ENCODE measurements around the gene SOSTDC1. TPM values are rescaled to one million over a fixed set of nuclear protein-coding genes. Genes with fewer than 3 reads are reported as not detected.
"Not testable (repeated sequence)": the region's sequence is repeated elsewhere in the genome, so short reads cannot be mapped to it uniquely, and the experiment has no call there.

Gene SOSTDC1
- total RNA-seq, 1 donor from 2014 or later: 1.4 TPM

DNA sequence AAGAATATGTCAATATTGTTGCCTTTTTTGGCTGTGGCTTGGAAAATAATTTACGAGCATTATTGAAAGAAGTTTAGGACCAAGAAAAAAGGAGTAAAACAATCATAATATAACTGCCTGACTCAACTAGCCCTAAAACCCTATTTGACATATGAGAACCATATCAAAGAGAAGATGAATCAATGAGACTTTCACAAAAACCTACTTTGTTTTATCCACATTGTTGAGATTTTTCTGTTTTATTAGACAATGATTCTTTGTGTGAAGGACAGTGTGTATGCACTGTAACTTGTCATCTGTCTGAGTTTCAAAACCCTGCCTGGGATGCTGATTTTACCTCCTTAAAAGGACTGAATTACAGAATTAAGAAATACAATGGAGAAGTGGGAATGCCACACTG, 19.0 kb downstream of the SOSTDC1 start:
- H3K36me3 Mint-ChIP-seq (ENCODE audit: low read depth): no peaks in the 10 kb centered on the region
- H3K27ac Mint-ChIP-seq (ENCODE audit: unreplicated experiment): no peak overlapping the region
- no peaks in the 10 kb centered on the region for H3K27me3 Mint-ChIP-seq (ENCODE audit: low read depth)
- no peak for DNase-seq (ENCODE audit: low read depth, low spot score)
- H3K4me1 Mint-ChIP-seq: peaks cover 7% of the 10 kb centered on the region
- H3K4me3 Mint-ChIP-seq: no peak overlapping the region
- TF ChIP-seq, protein P1, sequence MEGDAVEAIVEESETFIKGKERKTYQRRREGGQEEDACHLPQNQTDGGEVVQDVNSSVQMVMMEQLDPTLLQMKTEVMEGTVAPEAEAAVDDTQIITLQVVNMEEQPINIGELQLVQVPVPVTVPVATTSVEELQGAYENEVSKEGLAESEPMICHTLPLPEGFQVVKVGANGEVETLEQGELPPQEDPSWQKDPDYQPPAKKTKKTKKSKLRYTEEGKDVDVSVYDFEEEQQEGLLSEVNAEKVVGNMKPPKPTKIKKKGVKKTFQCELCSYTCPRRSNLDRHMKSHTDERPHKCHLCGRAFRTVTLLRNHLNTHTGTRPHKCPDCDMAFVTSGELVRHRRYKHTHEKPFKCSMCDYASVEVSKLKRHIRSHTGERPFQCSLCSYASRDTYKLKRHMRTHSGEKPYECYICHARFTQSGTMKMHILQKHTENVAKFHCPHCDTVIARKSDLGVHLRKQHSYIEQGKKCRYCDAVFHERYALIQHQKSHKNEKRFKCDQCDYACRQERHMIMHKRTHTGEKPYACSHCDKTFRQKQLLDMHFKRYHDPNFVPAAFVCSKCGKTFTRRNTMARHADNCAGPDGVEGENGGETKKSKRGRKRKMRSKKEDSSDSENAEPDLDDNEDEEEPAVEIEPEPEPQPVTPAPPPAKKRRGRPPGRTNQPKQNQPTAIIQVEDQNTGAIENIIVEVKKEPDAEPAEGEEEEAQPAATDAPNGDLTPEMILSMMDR (conservative IDR thresholded peaks at IDR 0.05): no peak
- H3K9me3 Mint-ChIP-seq: no peaks in the 10 kb centered on the region

DNA sequence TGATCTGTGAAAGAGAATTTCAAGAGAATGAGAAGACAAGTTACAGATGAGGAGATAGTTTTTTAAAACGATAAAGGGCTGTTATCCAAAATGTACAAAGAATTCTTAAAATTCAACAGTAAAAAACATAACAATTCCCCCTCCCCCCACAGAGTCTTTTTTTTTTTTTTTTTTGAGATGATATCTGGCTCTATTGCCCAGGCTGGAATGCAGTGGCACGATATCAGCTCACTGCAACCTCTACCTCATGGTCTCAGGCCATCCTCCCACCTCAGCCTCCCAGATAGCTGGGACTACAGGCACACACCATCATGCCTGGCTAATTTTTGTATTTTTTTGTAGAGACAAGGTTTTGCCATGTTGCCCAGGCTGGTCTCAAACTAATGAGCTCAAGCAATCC, 21.7 kb downstream of the SOSTDC1 start:
- not testable (repeated sequence) for H3K4me1 Mint-ChIP-seq; H3K4me3 Mint-ChIP-seq; H3K36me3 Mint-ChIP-seq (ENCODE audit: low read depth); H3K27me3 Mint-ChIP-seq (ENCODE audit: low read depth); H3K27ac Mint-ChIP-seq (ENCODE audit: unreplicated experiment); H3K9me3 Mint-ChIP-seq; DNase-seq (ENCODE audit: low read depth, low spot score)

DNA sequence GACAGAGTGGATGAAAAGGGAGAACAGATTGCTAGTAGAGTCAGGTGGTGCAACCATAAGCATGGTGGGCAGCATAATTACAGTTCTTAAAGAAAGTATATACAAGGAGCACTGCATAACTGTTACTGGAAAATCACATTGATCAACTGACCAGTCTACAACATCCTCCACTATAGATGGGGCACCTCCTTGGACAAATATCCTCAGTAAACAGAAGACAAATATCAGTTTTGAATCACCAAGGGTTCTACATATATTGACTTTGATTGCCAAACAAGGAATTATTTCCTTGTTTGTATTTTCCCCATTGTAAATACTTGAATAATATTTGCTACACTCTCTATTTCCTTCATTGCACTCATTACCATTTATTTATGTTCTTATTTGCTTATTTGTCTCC, 26.6 kb downstream of the SOSTDC1 start:
- Mint-ChIP-seq H3K9me3 (no peaks in the 10 kb centered on the region), H3K36me3 (ENCODE audit: low read depth) (no peaks in the 10 kb centered on the region), H3K27me3 (ENCODE audit: low read depth) (no peaks in the 10 kb centered on the region), H3K27ac (ENCODE audit: unreplicated experiment) (no peak overlapping the region), H3K4me3 (no peak overlapping the region), H3K4me1 (peaks cover 6% of the 10 kb centered on the region)
- DNase-seq (ENCODE audit: low read depth, low spot score): no peak
- TF ChIP-seq, protein P1 (conservative IDR thresholded peaks at IDR 0.05): no peak

DNA sequence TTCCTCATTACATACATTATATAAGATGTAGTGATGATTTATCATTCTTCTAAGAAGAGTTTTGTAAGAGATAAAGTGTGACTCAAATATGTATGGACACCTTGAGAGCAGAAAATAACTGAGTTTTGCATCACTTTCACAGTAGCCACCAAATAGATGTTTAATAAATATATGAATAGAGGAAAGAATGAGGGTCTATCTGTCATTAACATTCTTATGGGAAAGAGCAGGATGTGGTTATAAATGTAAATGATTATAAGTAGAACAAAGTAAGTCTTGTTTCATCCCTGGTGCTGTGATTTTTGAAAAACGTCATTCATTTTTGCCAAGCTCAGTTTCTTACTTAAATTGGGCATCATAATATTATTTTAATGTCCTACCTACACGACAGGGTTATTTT, 29.2 kb downstream of the SOSTDC1 start:
- Mint-ChIP-seq H3K27ac (ENCODE audit: unreplicated experiment) (no peak overlapping the region), H3K4me3 (no peak overlapping the region), H3K27me3 (ENCODE audit: low read depth) (no peaks in the 10 kb centered on the region), H3K4me1 (peaks cover 10% of the 10 kb centered on the region), H3K36me3 (ENCODE audit: low read depth) (no peaks in the 10 kb centered on the region), H3K9me3 (no peaks in the 10 kb centered on the region)
- TF ChIP-seq, protein P1 (conservative IDR thresholded peaks at IDR 0.05): no peak
- no peak for DNase-seq (ENCODE audit: low read depth, low spot score)

DNA sequence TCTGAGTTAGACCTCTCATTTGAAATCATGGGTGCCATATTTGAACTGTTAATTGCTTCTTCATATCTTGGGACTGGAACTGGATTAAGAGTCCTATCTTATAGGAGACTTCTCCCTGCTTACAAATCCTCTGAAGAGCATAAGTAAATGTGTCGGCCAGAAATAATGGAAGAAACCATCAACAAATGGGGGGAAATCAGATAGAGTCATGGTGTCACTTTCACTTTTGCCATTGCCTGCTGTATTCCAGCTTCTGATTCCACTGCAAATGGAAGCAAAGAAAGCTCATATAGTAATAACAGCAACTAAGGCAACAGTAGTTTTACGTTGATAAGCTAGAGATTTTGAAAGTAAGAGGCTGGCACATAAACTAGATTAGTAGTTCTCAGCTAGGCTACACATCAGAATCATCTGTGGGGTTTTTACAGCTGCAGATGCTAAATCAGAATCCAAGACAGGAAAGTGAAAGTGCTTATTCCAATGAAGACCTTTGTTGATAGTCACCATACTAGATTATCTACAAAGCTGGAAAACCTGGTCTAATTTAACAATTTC, 31.9 kb downstream of the SOSTDC1 start:
- Mint-ChIP-seq H3K27ac (ENCODE audit: unreplicated experiment) (no peak overlapping the region), H3K4me1 (peaks cover 11% of the 10 kb centered on the region), H3K9me3 (no peaks in the 10 kb centered on the region), H3K36me3 (ENCODE audit: low read depth) (no peaks in the 10 kb centered on the region), H3K27me3 (ENCODE audit: low read depth) (no peaks in the 10 kb centered on the region), H3K4me3 (no peak overlapping the region)
- TF ChIP-seq, protein P1 (conservative IDR thresholded peaks at IDR 0.05): no peak
- DNase-seq (ENCODE audit: low read depth, low spot score): no peak

DNA sequence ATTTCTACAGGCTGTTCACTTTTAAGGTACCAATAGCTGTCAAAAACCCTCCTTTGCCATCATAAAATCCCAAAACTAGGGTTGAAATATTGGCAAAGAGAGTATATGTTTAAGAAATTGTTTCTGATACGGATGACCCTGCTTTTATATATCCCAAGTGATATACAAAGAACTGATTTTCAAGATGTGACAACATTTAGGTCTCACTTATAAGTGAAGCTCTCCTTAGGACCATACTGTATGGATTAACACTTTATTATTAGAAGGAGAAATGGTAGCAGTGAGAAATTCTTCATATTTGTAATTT, 33.2 kb downstream of the SOSTDC1 start:
- Mint-ChIP-seq H3K4me3 (no peak overlapping the region), H3K27ac (ENCODE audit: unreplicated experiment) (no peak overlapping the region), H3K9me3 (no peaks in the 10 kb centered on the region), H3K4me1 (peaks cover 10% of the 10 kb centered on the region), H3K36me3 (ENCODE audit: low read depth) (no peaks in the 10 kb centered on the region), H3K27me3 (ENCODE audit: low read depth) (no peaks in the 10 kb centered on the region)
- no peak for DNase-seq (ENCODE audit: low read depth, low spot score)
- TF ChIP-seq, protein P1 (conservative IDR thresholded peaks at IDR 0.05): no peak
